Measurements from ENCODE around the gene TEX22.

- TF ChIP-seq CTCF (conservative IDR thresholded peaks at IDR 0.05), result no peak
- TF ChIP-seq ZFX (IDR thresholded peaks at IDR 0.05), result no peak
These were observed 38.1 kb downstream of the TEX22 start for GRCh38 chr14:105436402-105436801.

All from C4-2B (cell line).